ENCODE data around the gene RUNX1.

GRCh38 chr21:35095859-35096291, 46.8 kb upstream of the RUNX1 start:
- TF ChIP-seq, protein P1, sequence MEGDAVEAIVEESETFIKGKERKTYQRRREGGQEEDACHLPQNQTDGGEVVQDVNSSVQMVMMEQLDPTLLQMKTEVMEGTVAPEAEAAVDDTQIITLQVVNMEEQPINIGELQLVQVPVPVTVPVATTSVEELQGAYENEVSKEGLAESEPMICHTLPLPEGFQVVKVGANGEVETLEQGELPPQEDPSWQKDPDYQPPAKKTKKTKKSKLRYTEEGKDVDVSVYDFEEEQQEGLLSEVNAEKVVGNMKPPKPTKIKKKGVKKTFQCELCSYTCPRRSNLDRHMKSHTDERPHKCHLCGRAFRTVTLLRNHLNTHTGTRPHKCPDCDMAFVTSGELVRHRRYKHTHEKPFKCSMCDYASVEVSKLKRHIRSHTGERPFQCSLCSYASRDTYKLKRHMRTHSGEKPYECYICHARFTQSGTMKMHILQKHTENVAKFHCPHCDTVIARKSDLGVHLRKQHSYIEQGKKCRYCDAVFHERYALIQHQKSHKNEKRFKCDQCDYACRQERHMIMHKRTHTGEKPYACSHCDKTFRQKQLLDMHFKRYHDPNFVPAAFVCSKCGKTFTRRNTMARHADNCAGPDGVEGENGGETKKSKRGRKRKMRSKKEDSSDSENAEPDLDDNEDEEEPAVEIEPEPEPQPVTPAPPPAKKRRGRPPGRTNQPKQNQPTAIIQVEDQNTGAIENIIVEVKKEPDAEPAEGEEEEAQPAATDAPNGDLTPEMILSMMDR (conservative IDR thresholded peaks at IDR 0.05), result no peak
- no peak for TF ChIP-seq ZFX (IDR thresholded peaks at IDR 0.05)

Data from C4-2B (cell line).